GM12864 (cell line): ENCODE data around the gene TRPM3.
"Not testable (repeated sequence)": the region's sequence is repeated elsewhere in the genome, so short reads cannot be mapped to it uniquely, and the experiment has no call there.

Source experiments
- DNase-seq: peaks from one replicate; pipeline ENCODE4 v3.0.0-alpha.2; 2011; ENCODE audit warnings: low read depth
- H3K4me3 ChIP-seq: 2 replicates; pipeline ENCODE4 v1.5.1; 2011; ENCODE audit warnings: mild to moderate bottlenecking, low read depth, low read length, control low read depth
- CTCF ChIP-seq: IDR thresholded peaks from 2 replicates; pipeline ENCODE4 v1.5.1; 2011; ENCODE audit warnings: low read depth, mild to moderate bottlenecking, moderate library complexity, low read length, control low read depth, inconsistent platforms; ENCODE audit errors: missing control alignments

Gene TRPM3

GRCh38 chr9:70675868-70676370 lies 445.5 kb downstream of the TRPM3 start:
- no peak for DNase-seq
- no peak for TF ChIP-seq CTCF
- no peak overlapping the region for H3K4me3 ChIP-seq

- no peak for DNase-seq
- no peak overlapping the region for H3K4me3 ChIP-seq
- no peak for TF ChIP-seq CTCF
These were observed 447.6 kb downstream of the TRPM3 start for GRCh38 chr9:70673844-70674243.

GRCh38 chr9:70672161-70672649 lies 449.2 kb downstream of the TRPM3 start:
- DNase-seq: no peak
- TF ChIP-seq CTCF: no peak
- H3K4me3 ChIP-seq: no peak overlapping the region

- no peak overlapping the region for H3K4me3 ChIP-seq
- no peak for TF ChIP-seq CTCF
- DNase-seq: no peak
These were observed 452.7 kb downstream of the TRPM3 start for GRCh38 chr9:70668751-70669150.

- DNase-seq: no peak
- no peak overlapping the region for H3K4me3 ChIP-seq
- no peak for TF ChIP-seq CTCF
These were observed 462.7 kb downstream of the TRPM3 start for GRCh38 chr9:70658765-70659164.

- no peak for TF ChIP-seq CTCF
- no peak overlapping the region for H3K4me3 ChIP-seq
- DNase-seq: no peak
These were observed 465.1 kb downstream of the TRPM3 start for GRCh38 chr9:70656281-70656680.

GRCh38 chr9:70654144-70654543 lies 467.3 kb downstream of the TRPM3 start:
- H3K4me3 ChIP-seq: no peak overlapping the region
- no peak for TF ChIP-seq CTCF
- no peak for DNase-seq

GRCh38 chr9:70644627-70645026 lies 476.8 kb downstream of the TRPM3 start:
- not testable (repeated sequence) for H3K4me3 ChIP-seq, DNase-seq
